K562 (cell line): ENCODE results near the gene WDR64.

Experiments
- CTCF ChIP-seq, 3 experiments: IDR thresholded peaks in 2 of 3; conservative IDR thresholded peaks in 1 of 3; 2 replicates each; pipeline ENCODE4 v1.5.1; 2011 to 2012; ENCODE audit warnings: low read length in 3 of 3, mild to moderate bottlenecking in 3 of 3, control low read depth in 2 of 3, improper control_type of control experiment in 1 of 3, inconsistent platforms in 1 of 3, low read depth in 1 of 3, mixed read lengths in 1 of 3, moderate library complexity in 1 of 3; ENCODE audit not compliant: insufficient read depth in 2 of 3
- EGR1 ChIP-seq: fragments of 450-650 bp; conservative IDR thresholded peaks from 2 replicates; pipeline ENCODE4 v1.6.1; 2017; ENCODE audit warnings: mild to moderate bottlenecking
- ELF4 ChIP-seq: fragments of 450-650 bp; formaldehyde crosslinking; IDR thresholded peaks from 2 replicates; pipeline ENCODE4 v1.4.0; 2022; ENCODE audit warnings: missing genetic modification characterization
- EP300 ChIP-seq: IDR thresholded peaks from 2 replicates; pipeline ENCODE4 v1.6.1; 2012; ENCODE audit warnings: low read length, improper control_type of control experiment
- HMG20B ChIP-seq: fragments of 250-450 bp; sonication (Bioruptor Pico); IDR thresholded peaks from 2 replicates; pipeline ENCODE4 v1.5.0; 2021; ENCODE audit warnings: mild to moderate bottlenecking
- JUND ChIP-seq, 2 experiments: IDR thresholded peaks; 2 replicates in 1 of 2; 3 replicates in 1 of 2; pipeline ENCODE4 v1.6.1; 2011; ENCODE audit warnings: borderline replicate concordance in 2 of 2, low read depth in 2 of 2, low read length in 2 of 2, improper control_type of control experiment in 1 of 2, missing biosample characterization in 1 of 2, missing genetic modification characterization in 1 of 2, missing genetic modification reagents in 1 of 2
- POLR2A ChIP-seq: fragments of 450-650 bp; conservative IDR thresholded peaks from 2 replicates; pipeline ENCODE4 v1.6.1; 2016
- REST ChIP-seq, 2 experiments: fragments of 450-650 bp; formaldehyde crosslinking in 1 of 2; IDR thresholded peaks; 2 replicates each; pipeline versions ENCODE4 v1.4.0 to v1.6.1; 2014 to 2020; ENCODE audit warnings: mild to moderate bottlenecking in 2 of 2, borderline replicate concordance in 1 of 2, low read depth in 1 of 2
- TCF7L2 ChIP-seq: fragments of 150-350 bp; IDR thresholded peaks from 2 replicates; pipeline ENCODE4 v1.6.1; 2016; ENCODE audit warnings: low read depth, mild to moderate bottlenecking, low read length, moderate library complexity
- ZEB2 ChIP-seq: fragments of 450-650 bp; IDR thresholded peaks from 2 replicates; pipeline ENCODE4 v1.6.1; 2016
- ZFP36 ChIP-seq: fragments of 150-350 bp; IDR thresholded peaks from 2 replicates; pipeline ENCODE4 v1.6.1; 2018; ENCODE audit warnings: low read length, low read depth; ENCODE audit not compliant: partially characterized antibody
- ZNF274 ChIP-seq: IDR thresholded peaks from 2 replicates; pipeline ENCODE4 v1.6.1; 2011; ENCODE audit warnings: low read depth, mild to moderate bottlenecking, low read length, moderate library complexity, borderline replicate concordance
- TF ChIP-seq, protein P1 (sequence below): sonication (generic); formaldehyde crosslinking; IDR thresholded peaks from 2 replicates; pipeline ENCODE4 v1.8.0; 2023; ENCODE audit warnings: mild to moderate bottlenecking, missing genetic modification reagents
- TF ChIP-seq, protein P2 (sequence below): fragments of 450-650 bp; formaldehyde crosslinking; IDR thresholded peaks from 2 replicates; pipeline ENCODE4 v1.4.0; 2020; ENCODE audit warnings: mild to moderate bottlenecking, moderate library complexity

- TF ChIP-seq ZFP36 = no peak
- no peak for TF ChIP-seq ZEB2
- TF ChIP-seq, protein P1, sequence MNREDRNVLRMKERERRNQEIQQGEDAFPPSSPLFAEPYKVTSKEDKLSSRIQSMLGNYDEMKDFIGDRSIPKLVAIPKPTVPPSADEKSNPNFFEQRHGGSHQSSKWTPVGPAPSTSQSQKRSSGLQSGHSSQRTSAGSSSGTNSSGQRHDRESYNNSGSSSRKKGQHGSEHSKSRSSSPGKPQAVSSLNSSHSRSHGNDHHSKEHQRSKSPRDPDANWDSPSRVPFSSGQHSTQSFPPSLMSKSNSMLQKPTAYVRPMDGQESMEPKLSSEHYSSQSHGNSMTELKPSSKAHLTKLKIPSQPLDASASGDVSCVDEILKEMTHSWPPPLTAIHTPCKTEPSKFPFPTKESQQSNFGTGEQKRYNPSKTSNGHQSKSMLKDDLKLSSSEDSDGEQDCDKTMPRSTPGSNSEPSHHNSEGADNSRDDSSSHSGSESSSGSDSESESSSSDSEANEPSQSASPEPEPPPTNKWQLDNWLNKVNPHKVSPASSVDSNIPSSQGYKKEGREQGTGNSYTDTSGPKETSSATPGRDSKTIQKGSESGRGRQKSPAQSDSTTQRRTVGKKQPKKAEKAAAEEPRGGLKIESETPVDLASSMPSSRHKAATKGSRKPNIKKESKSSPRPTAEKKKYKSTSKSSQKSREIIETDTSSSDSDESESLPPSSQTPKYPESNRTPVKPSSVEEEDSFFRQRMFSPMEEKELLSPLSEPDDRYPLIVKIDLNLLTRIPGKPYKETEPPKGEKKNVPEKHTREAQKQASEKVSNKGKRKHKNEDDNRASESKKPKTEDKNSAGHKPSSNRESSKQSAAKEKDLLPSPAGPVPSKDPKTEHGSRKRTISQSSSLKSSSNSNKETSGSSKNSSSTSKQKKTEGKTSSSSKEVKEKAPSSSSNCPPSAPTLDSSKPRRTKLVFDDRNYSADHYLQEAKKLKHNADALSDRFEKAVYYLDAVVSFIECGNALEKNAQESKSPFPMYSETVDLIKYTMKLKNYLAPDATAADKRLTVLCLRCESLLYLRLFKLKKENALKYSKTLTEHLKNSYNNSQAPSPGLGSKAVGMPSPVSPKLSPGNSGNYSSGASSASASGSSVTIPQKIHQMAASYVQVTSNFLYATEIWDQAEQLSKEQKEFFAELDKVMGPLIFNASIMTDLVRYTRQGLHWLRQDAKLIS (CRISPR knock-in tag) = no peak
- no peak for TF ChIP-seq POLR2A
- TF ChIP-seq, protein P2, sequence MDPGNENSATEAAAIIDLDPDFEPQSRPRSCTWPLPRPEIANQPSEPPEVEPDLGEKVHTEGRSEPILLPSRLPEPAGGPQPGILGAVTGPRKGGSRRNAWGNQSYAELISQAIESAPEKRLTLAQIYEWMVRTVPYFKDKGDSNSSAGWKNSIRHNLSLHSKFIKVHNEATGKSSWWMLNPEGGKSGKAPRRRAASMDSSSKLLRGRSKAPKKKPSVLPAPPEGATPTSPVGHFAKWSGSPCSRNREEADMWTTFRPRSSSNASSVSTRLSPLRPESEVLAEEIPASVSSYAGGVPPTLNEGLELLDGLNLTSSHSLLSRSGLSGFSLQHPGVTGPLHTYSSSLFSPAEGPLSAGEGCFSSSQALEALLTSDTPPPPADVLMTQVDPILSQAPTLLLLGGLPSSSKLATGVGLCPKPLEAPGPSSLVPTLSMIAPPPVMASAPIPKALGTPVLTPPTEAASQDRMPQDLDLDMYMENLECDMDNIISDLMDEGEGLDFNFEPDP (CRISPR knock-in tag) = no peak
- no peak for TF ChIP-seq EGR1
- TF ChIP-seq REST (IDR thresholded peaks at IDR 0.05; ENCODE audit: borderline replicate concordance) = no peak
- no peak for TF ChIP-seq REST (CRISPR knock-in tag; IDR thresholded peaks at IDR 0.05; ENCODE audit: low read depth)
- no peak for TF ChIP-seq JUND (IDR thresholded peaks at IDR 0.05; ENCODE audit: borderline replicate concordance, low read depth, low read length)
- no peak for TF ChIP-seq JUND (tag; IDR thresholded peaks at IDR 0.05; ENCODE audit: borderline replicate concordance, low read depth, low read length)
- TF ChIP-seq HMG20B (CRISPR knock-in tag) = no peak
- TF ChIP-seq TCF7L2 = no peak
- no peak for TF ChIP-seq EP300
- TF ChIP-seq ELF4 (CRISPR knock-in tag) = no peak
- no peak for TF ChIP-seq CTCF (IDR thresholded peaks at IDR 0.05 in 2 of 3, conservative IDR thresholded peaks at IDR 0.05 in 1 of 3; ENCODE audit: insufficient read depth in 2 of 3, low read depth in 1 of 3, low read length in 3 of 3)
- TF ChIP-seq ZNF274 = no peak
Measured at GRCh38 chr1:241682921-241683320, 30.8 kb downstream of the WDR64 start.
